Measurements from ENCODE around the gene ZNRD2. TPM values are rescaled to one million over a fixed set of nuclear protein-coding genes. Genes with fewer than 3 reads are reported as not detected.

Gene ZNRD2
- total and polyA plus RNA-seq, 2 experiments from 2014 or later = 20.5 to 52.4 TPM

DNA sequence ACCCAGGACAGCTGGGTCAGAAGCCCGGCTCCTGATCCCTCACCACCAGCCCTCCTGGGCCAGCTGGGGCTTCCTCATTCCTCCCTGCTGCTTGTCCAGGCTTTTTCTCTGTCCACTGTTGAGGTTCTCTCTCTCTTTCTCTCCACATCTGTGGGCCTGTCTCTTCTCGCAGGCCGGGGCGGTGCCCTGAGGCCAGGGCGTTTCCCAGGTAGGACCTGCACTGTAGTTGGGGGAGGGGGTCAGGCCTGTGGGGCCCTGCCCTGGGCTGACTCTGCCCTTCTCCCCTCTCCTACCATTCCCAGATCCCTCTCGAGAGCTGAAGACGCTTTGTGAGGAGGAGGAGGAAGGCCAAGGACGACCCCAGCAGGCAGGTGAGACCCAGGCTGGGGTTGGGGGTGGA, 10.5 kb downstream of the ZNRD2 start:
- H3K27me3 ChIP-seq = peaks cover 20% of the 10 kb centered on the region
- H3K4me2 ChIP-seq = no peak overlapping the region
- TF ChIP-seq EZH2 (IDR thresholded peaks at IDR 0.05; ENCODE audit: borderline replicate concordance) (no peak), EZH2phosphoT487 (IDR thresholded peaks at IDR 0.05; ENCODE audit: low read depth, severe bottlenecking, unreplicated experiment) (no peak), CTCF (IDR thresholded peaks at IDR 0.05; ENCODE audit: poor library complexity) (no peak)
- DNase-seq (ENCODE audit: low spot score) = no peak
- H3K4me1 ChIP-seq (ENCODE audit: insufficient read depth) = peaks cover 20% of the 10 kb centered on the region
- no peak overlapping the region for H2AFZ ChIP-seq
- no peaks in the 10 kb centered on the region for H3K36me3 ChIP-seq (replicated peaks; ENCODE audit: insufficient read depth, low read depth)
- no peaks in the 10 kb centered on the region for H3K9me3 ChIP-seq (ENCODE audit: low read depth)
- H3K4me3 ChIP-seq = no peak overlapping the region
- WGBS (ENCODE audit: low lambda C conversion rate, missing lambda C conversion rate) = 85% methylated on average over 7 of the region's 8 CpGs
- no peaks in the 10 kb centered on the region for H3K79me2 ChIP-seq
- no peaks in the 10 kb centered on the region for H4K20me1 ChIP-seq (ENCODE audit: insufficient read depth, poor library complexity, severe bottlenecking)
- H3K9me2 ChIP-seq (replicated peaks; ENCODE audit: insufficient read depth) = no peaks in the 10 kb centered on the region
- no peak overlapping the region for H3K27ac ChIP-seq

DNA sequence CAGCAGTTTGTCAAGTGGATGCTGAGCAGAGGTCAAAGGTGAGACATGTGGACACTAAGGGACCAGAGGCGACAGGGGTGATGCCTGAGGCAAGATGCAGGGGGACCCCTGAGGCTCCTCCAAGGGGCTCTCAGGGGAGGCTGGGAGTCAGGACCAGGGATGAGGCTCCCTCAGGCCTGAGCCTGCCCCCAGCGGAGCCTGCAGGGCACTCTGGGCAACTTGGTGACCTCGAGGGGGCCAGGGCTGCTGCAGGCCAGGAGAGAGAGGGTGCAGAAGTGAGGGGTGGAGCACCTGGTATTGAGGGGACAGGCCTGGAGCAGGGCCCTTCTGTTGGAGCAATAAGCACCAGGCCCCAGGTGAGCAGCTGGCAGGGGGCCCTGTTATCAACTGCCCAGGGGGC, 11.7 kb downstream of the ZNRD2 start:
- peaks cover 20% of the 10 kb centered on the region for H3K27me3 ChIP-seq
- no peak overlapping the region for H3K4me2 ChIP-seq
- no peaks in the 10 kb centered on the region for H3K9me3 ChIP-seq (ENCODE audit: low read depth)
- no peaks in the 10 kb centered on the region for H3K79me2 ChIP-seq
- no peak for DNase-seq (ENCODE audit: low spot score)
- no peak overlapping the region for H3K4me3 ChIP-seq
- no peak overlapping the region for H2AFZ ChIP-seq
- H3K9me2 ChIP-seq (replicated peaks; ENCODE audit: insufficient read depth) = no peaks in the 10 kb centered on the region
- H3K27ac ChIP-seq = no peak overlapping the region
- no peak for TF ChIP-seq CTCF (IDR thresholded peaks at IDR 0.05; ENCODE audit: poor library complexity)
- no peak for TF ChIP-seq EZH2phosphoT487 (IDR thresholded peaks at IDR 0.05; ENCODE audit: low read depth, severe bottlenecking, unreplicated experiment)
- no peak for TF ChIP-seq EZH2 (IDR thresholded peaks at IDR 0.05; ENCODE audit: borderline replicate concordance)
- H3K4me1 ChIP-seq (ENCODE audit: insufficient read depth) = peaks cover 11% of the 10 kb centered on the region
- H3K36me3 ChIP-seq (replicated peaks; ENCODE audit: insufficient read depth, low read depth) = no peaks in the 10 kb centered on the region
- WGBS (ENCODE audit: low lambda C conversion rate, missing lambda C conversion rate) = 93% methylated on average over 3 of the region's 3 CpGs
- no peaks in the 10 kb centered on the region for H4K20me1 ChIP-seq (ENCODE audit: insufficient read depth, poor library complexity, severe bottlenecking)

- no peak for DNase-seq (ENCODE audit: low spot score)
- Histone ChIP-seq H3K9me2 (replicated peaks; ENCODE audit: insufficient read depth) (no peaks in the 10 kb centered on the region), H3K79me2 (no peaks in the 10 kb centered on the region), H3K27me3 (peaks cover 20% of the 10 kb centered on the region), H3K9me3 (ENCODE audit: low read depth) (no peaks in the 10 kb centered on the region), H2AFZ (no peak overlapping the region), H3K4me1 (ENCODE audit: insufficient read depth) (no peaks in the 10 kb centered on the region), H3K4me2 (no peak overlapping the region), H3K27ac (no peak overlapping the region), H3K36me3 (replicated peaks; ENCODE audit: insufficient read depth, low read depth) (no peaks in the 10 kb centered on the region), H4K20me1 (ENCODE audit: insufficient read depth, poor library complexity, severe bottlenecking) (no peaks in the 10 kb centered on the region), H3K4me3 (no peak overlapping the region)
- TF ChIP-seq EZH2phosphoT487 (IDR thresholded peaks at IDR 0.05; ENCODE audit: low read depth, severe bottlenecking, unreplicated experiment) (no peak), EZH2 (IDR thresholded peaks at IDR 0.05; ENCODE audit: borderline replicate concordance) (no peak), CTCF (IDR thresholded peaks at IDR 0.05; ENCODE audit: poor library complexity) (no peak)
- 91% methylated on average over 9 of the region's 10 CpGs for WGBS (ENCODE audit: low lambda C conversion rate, missing lambda C conversion rate)
Observed at GRCh38 chr11:65583589-65583988, 13.3 kb downstream of the ZNRD2 start.

- TF ChIP-seq EZH2phosphoT487 (IDR thresholded peaks at IDR 0.05; ENCODE audit: low read depth, severe bottlenecking, unreplicated experiment) (no peak), EZH2 (IDR thresholded peaks at IDR 0.05; ENCODE audit: borderline replicate concordance) (no peak), CTCF (IDR thresholded peaks at IDR 0.05; ENCODE audit: poor library complexity) (no peak)
- WGBS (ENCODE audit: low lambda C conversion rate, missing lambda C conversion rate) = 82% methylated on average over 8 of the region's 8 CpGs
Observed at GRCh38 chr11:65584106-65584505, 13.8 kb downstream of the ZNRD2 start.

More at GRCh38 chr11:65584106-65584505, 13.8 kb downstream of the ZNRD2 start:
- Histone ChIP-seq H3K9me2 (replicated peaks; ENCODE audit: insufficient read depth) (no peaks in the 10 kb centered on the region), H3K79me2 (no peaks in the 10 kb centered on the region), H3K9me3 (ENCODE audit: low read depth) (no peaks in the 10 kb centered on the region), H3K27me3 (peaks cover 20% of the 10 kb centered on the region), H2AFZ (no peak overlapping the region), H3K27ac (no peak overlapping the region), H3K4me2 (no peak overlapping the region), H3K4me3 (no peak overlapping the region), H4K20me1 (ENCODE audit: insufficient read depth, poor library complexity, severe bottlenecking) (no peaks in the 10 kb centered on the region), H3K36me3 (replicated peaks; ENCODE audit: insufficient read depth, low read depth) (no peaks in the 10 kb centered on the region), H3K4me1 (ENCODE audit: insufficient read depth) (no peaks in the 10 kb centered on the region)
- DNase-seq (ENCODE audit: low spot score) = no peak
